PC-3 (cell line): ENCODE measurements around the gene UNK.

Source experiments
- EZH2 ChIP-seq: fragments of 300-600 bp; sonication (generic); IDR thresholded peaks from one replicate; pipeline ENCODE4 v1.6.1; 2017; ENCODE audit warnings: antibody characterized with exemption, mild to moderate bottlenecking, low read length; ENCODE audit not compliant: unreplicated experiment
- EZH2phosphoT487 ChIP-seq: fragments of 300-600 bp; sonication (generic); IDR thresholded peaks from 2 replicates; pipeline ENCODE4 v1.6.1; 2018; ENCODE audit warnings: mild to moderate bottlenecking, antibody characterized with exemption, low read length, borderline replicate concordance
- TF ChIP-seq, protein P1 (sequence below): fragments of 300-600 bp; sonication (generic); conservative IDR thresholded peaks from 2 replicates; pipeline ENCODE4 v1.5.1; 2017; ENCODE audit warnings: antibody characterized with exemption, low read depth, mild to moderate bottlenecking, low read length

- TF ChIP-seq, protein P1, sequence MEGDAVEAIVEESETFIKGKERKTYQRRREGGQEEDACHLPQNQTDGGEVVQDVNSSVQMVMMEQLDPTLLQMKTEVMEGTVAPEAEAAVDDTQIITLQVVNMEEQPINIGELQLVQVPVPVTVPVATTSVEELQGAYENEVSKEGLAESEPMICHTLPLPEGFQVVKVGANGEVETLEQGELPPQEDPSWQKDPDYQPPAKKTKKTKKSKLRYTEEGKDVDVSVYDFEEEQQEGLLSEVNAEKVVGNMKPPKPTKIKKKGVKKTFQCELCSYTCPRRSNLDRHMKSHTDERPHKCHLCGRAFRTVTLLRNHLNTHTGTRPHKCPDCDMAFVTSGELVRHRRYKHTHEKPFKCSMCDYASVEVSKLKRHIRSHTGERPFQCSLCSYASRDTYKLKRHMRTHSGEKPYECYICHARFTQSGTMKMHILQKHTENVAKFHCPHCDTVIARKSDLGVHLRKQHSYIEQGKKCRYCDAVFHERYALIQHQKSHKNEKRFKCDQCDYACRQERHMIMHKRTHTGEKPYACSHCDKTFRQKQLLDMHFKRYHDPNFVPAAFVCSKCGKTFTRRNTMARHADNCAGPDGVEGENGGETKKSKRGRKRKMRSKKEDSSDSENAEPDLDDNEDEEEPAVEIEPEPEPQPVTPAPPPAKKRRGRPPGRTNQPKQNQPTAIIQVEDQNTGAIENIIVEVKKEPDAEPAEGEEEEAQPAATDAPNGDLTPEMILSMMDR: no peak
- TF ChIP-seq EZH2: no peak
- no peak for TF ChIP-seq EZH2phosphoT487
Observed at GRCh38 chr17:75763269-75763607, 21.4 kb upstream of the UNK start.
